Measurements from ENCODE around the gene OGFRL1. TPM values are rescaled to one million over a fixed set of nuclear protein-coding genes. Genes with fewer than 3 reads are reported as not detected.

Gene OGFRL1
- polyA plus RNA-seq, 3 donors: 18.4 to 25.6 (median 23.6) TPM

DNA sequence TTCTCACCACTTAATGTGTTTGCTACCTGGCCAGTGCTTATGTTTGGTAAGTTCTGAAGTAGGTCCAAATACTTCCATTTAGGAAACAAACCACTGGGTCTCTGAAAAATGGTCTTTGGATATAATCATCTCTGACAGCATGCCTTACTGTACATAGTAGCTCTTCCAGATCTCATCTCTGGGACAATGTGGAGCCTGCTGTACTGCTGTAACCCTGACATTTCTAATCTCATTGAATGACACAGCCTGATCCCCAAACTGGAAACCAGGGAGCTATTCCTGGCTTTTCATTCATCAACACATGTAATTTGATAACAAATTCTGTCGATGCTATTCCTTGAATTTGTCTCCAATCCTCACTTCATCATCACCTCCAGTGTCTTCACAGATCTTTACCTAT is 23.5 kb downstream of the OGFRL1 start:
- no peak for DNase-seq (ENCODE audit: extremely low read depth in 1 of 11, low read depth in 9 of 11, low spot score in 4 of 11)

DNA sequence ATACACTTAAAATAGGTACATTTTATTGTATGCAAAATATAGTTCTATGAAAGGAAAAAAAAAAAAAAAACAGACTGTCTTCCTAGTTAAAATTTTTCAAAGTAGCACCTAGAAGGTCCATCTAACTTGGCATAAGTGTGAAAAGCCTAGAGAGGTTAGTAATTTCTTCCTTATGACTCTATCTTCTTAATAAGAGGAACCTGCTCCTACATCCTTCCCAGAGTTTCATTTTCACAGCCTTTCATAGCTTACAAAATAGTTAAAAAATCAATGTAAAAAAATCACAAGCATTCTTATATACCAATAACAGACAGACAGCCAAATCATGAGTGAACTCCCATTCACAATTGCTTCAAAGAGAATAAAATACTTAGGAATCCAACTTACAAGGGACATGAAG is 28.8 kb downstream of the OGFRL1 start:
- no peak for DNase-seq (ENCODE audit: extremely low read depth in 1 of 11, low read depth in 9 of 11, low spot score in 4 of 11)

DNA sequence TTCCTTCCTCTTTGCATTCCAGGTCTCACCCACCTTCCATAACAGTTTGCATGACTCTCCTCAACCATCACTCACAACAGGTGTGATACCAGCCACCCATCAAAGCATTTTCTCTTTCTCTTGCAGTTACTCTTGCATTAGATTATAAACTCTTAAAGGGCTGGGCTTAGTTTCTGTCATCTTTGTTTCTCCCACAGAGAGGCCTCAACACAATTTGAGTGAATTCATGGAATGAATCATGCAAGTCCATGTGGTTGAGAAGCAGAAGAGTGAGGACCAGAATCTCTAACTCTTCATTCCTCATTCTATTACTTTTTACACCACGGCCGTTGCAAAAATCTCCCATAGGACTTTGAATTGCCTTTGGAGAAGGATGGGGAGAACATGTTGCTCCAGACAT is 31.4 kb downstream of the OGFRL1 start:
- DNase-seq (ENCODE audit: extremely low read depth in 1 of 11, low read depth in 9 of 11, low spot score in 4 of 11): no peak

DNA sequence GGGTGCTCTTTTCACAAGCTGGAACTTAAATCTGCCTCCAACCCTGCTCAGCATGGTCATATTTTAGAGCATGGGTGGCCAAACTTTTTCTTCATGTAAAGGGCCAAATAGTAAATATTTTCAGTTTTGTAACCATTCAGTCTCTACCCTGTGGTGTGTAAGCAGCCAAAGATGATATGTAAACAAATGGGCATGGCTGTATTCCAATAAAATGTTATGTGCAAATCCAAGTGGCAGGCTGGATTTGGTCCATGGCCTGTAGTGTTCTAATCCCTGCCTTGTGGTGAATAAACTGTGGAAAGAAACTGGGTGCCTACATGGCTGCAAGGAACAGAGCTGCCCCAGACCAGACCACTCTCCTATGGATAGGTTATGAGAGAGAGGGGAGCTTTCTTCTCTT is 32.7 kb downstream of the OGFRL1 start:
- DNase-seq (ENCODE audit: extremely low read depth in 1 of 11, low read depth in 9 of 11, low spot score in 4 of 11): no peak

DNA sequence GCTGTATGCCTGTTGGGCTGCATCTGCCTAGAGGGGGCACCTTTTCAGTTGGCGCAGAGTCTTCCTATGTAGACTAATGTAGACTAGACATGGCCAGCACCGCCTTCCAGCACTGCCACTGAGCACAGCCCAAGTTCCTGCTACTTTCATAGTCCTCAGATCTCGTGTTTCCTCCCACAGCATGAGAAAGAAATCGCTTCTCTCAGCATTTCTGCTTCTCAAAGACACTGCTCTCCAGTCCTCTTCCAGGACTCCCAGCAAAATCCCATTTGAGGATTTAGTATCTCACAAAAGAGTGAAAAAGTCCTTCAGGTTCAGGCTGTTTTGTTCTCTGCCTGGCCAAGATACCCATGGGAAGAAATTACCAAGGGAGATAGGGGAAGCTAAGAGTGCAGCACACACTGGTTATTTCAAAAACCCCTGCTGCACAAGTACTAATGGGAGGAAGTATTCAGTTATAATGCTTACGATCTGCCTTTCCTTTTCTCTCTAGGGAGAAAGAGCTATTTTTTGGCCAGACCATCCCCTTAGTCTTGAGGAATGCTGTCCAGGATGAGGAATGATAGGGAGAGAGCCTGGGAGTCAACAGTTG is 35.7 kb downstream of the OGFRL1 start:
- no peak for DNase-seq (ENCODE audit: extremely low read depth in 1 of 11, low read depth in 9 of 11, low spot score in 4 of 11)

DNA sequence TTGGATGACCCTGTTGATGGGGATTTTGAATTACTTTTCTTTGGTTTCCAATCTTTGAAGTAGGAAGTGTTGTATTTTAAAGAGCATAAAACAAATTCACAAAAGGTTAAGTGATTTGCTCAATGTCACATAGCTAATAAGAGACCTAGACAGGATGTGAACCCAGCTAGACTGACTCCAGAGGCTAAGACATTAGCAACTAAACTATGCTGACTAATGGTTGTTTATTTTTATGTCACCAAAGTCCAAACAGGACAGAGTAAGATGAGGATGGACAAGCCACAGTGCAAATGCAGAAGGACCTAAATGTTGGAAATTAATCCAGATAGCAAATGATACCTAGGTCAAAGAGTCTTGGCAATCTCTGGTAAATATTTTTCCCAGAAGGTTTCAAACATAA is 38.0 kb downstream of the OGFRL1 start:
- no peak for DNase-seq (ENCODE audit: extremely low read depth in 1 of 11, low read depth in 9 of 11, low spot score in 4 of 11)

DNA sequence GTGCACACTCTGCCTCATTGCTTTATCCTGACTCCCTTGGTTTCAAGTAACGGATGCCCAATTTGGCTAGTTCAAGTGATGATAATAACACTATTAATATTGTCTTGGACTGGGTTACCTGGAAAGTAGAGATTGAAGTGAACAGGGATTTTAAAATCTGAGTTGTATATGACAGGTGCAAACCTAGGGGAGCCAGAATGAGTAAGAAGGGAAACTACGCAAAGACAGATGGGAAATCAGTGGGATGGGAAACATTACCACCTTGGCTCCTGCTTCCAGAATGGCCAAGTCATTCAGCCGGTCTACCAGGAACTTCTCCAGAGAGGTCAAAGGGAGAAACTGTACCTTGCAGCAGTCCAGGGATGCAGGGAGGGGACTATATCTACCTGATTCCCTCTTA is 41.9 kb downstream of the OGFRL1 start:
- DNase-seq (ENCODE audit: extremely low read depth in 1 of 11, low read depth in 9 of 11, low spot score in 4 of 11): no peak

DNA sequence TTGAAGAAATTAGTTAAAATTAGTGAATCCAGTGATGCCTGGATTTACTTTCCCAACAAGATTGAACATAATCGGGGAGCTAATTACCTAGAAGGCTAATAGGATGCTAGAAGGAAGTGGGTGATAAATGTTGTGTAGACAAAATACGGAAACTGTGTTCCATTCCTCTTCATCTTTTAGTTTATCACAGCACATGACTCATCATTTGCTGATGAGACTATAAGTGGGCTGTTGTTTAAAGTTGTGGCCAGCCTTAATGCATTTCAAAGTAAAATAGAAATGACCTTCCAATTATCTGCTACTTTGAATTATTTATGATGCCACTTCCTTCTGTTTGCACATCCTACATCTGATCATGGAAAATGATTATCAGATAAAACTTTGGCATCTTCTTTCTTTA is 43.4 kb downstream of the OGFRL1 start:
- no peak for DNase-seq (ENCODE audit: extremely low read depth in 1 of 11, low read depth in 9 of 11, low spot score in 4 of 11)

DNA sequence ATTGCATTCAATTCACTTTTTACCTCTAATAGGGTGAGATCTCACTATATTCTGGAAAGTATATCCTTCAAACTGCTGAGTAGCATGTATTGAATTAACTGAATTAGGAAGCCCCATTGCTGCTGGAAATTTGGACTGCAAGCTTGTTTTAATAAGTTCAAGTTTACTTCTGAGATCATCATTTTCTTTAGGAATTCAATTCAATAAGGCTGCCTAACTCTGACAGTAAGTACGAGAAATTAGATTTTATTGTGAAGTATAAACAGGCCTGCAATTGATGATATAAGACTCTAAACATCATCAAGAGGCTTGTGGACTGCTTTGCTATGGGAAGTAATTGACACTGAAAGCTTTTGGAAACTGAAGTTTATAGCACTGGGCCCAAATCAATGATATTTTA is 44.4 kb downstream of the OGFRL1 start:
- no peak for DNase-seq (ENCODE audit: extremely low read depth in 1 of 11, low read depth in 9 of 11, low spot score in 4 of 11)

DNA sequence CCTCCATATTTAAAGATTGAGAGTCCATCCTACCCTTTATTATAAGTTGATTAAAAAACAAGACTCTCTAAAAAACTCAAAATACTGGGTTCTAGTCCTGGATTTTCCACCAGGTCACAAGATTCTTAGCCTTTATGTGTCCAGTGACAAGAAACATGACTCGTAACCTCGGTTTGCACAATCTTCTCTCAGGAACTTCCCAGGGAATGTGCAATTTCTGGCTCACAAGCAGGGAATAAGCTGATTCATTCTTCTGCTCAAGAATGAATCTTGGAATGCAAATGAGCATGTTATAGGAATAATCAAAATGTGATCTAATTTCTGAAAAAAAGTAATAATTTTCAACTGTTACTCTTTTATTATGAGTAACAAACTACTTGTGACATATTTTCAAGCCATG is 45.1 kb downstream of the OGFRL1 start:
- DNase-seq (ENCODE audit: extremely low read depth in 1 of 11, low read depth in 9 of 11, low spot score in 4 of 11): no peak

DNA sequence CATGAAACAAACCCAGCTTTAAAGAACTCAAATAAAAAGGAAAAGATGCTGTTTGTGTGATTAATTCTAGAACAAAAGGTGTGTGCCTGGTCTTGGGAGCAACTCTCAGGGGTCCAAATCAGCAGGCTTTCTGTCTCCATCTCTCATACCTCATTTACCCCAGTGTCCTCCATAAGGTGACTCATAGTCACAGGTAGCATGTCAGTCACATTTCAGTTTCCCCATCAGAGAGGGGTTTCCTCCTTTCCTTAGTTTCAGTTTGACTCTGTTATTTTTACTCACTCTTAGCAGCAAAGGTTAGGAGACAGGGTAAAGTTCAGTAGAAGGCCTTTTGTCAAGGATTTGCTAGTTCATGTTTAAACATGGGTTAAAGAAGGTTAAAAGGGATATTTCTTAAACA is 46.2 kb downstream of the OGFRL1 start:
- DNase-seq (ENCODE audit: extremely low read depth in 1 of 11, low read depth in 9 of 11, low spot score in 4 of 11): no peak

DNA sequence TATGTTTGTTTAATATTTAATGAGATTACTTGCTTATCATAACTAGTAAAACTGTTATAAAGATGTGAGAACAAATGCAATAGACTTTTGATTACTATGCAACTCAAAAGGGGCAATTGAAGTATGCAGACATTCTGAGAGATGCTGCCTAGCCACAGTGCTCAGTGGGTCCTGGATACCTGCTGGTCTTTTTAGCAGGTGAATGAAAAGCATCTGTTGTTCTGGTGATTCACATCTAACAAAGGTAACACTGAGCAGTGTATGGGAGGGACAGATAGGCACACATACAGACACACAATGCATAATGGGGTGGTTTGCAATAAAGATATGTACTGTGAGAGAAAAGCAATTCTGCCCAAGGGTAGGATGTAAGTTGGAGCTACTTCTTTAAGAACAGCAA is 46.9 kb downstream of the OGFRL1 start:
- DNase-seq (ENCODE audit: extremely low read depth in 1 of 11, low read depth in 9 of 11, low spot score in 4 of 11): no peak

DNA sequence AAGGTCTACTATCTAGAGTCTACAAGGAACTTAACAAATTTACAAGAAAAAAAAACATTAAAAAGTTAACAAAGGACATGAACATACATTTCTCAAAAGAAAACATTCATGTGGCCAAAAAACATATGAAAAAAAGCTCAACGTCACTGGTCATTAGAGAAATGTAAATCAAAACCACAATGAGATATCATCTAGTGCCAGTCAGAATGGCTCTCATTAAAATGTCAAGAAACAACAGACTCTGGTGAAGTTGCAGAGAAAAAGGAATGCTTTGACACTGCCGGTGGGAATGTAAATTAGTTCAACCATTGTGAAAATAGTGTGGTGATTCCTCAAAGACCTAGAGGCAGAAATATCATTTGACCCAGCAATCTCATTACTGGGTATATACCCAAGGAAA is 48.3 kb downstream of the OGFRL1 start:
- DNase-seq (ENCODE audit: extremely low read depth in 1 of 11, low read depth in 9 of 11, low spot score in 4 of 11): no peak

DNA sequence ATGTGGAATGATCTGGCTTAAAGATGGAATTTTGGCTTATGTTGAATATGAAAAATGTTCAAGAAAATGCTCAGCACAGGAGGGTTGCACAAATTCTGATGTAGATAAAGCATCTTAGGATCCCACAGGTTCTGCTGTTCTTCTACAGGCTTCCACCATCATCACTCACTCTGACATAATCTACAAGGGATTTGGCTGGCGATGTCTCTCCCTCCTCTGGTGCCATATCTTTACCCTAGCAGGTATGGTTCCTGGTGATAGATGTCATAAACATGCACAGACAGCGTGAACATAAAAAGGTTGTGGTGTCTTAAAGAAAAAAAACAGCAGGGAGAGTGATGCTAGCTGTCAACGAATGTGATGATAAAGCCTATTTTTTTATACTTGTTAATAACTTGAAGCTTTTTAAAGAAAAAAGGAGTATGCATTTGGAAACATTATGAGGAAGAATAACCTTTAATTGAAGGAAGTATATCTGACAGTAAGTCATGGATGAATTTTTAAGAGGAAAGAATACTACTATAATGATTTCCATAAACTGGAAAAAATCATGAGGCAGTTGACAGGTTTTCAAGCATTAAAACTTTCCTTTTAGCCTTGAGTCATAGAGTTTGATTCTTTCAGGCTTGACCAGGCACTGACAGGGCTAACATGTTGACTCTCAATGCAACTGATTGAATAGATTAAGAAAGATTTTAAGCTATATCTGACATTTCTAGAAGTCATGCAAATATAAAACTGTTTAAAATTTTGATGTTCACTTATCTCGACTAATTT is 50.1 kb downstream of the OGFRL1 start:
- DNase-seq (ENCODE audit: extremely low read depth in 1 of 11, low read depth in 9 of 11, low spot score in 4 of 11): no peak

DNA sequence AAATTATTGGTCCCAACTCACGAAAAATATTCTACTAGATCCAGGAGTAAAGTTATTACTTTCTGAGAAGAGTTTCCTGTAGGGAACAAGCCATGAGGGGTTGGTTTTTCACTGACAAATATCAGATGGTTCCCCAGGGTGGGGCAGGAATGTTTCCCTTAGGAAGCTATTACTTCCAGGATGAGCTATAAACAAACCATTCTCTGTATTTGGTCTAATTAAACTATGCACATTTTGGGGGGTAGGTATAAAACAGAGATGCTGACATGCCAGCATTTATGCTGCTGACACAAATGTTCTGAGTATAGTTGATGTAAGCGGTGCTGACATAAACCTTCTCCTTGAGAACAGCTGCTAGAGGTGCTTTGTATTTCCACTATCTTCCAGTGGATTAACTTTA is 54.2 kb downstream of the OGFRL1 start:
- DNase-seq (ENCODE audit: extremely low read depth in 1 of 11, low read depth in 9 of 11, low spot score in 4 of 11): no peak

DNA sequence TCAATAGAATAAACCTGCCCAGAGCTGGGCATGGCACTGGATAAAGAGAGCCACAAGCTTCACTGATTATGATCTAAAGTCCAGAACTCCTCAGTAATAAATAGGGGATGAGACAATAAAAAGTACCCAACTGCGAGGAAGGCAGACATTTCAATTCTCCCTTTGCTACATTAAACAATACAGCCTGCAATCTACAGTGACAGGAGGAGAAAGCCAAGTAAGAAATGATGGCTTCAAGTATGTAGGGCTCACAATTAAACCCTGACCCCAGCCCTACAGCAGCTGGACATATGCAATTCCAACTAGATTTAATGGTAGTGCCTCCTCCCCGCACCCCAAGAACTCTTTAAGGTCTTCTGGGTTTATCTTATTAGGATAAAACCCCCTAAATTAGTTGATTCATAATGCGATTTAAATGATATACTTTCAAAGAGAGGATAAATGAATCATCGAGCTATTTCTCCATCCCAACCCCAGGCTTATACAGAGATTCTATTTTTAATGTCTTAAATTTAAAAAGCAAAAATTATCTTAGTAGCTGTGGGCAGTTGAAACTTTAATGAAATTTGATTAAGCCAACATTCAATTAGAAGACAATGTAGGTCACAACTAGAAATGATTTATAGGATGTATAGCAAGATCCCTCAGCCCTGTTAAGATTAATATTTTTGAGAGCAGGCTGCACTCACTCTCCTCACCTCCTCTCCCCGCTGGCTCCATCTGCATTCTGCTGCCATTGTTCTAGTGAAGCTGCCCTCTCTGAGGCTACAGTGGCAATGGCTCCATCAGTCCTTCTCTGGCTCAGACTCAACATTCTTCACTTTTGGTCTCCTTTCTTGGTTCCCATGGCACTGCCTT is 57.1 kb downstream of the OGFRL1 start:
- no peak for DNase-seq (ENCODE audit: extremely low read depth in 1 of 11, low read depth in 9 of 11, low spot score in 4 of 11)

DNA sequence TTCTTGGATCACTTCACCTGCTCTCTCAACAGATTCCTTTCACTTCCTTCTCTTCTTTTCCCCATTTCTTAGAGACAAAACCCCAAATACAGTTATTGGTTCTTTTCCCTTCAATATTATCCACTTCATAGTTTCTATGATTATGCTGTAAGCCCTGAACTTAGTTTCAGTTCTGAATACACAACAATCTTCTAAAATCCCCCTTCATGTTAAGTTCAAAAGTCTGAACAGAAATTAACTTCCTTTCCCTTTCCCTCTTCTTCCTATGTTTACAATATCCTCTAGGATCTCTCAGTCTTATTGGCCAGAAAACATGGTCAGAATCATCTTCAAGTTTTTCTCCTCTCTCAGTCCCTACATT is 57.7 kb downstream of the OGFRL1 start:
- DNase-seq (ENCODE audit: extremely low read depth in 1 of 11, low read depth in 9 of 11, low spot score in 4 of 11): no peak

DNA sequence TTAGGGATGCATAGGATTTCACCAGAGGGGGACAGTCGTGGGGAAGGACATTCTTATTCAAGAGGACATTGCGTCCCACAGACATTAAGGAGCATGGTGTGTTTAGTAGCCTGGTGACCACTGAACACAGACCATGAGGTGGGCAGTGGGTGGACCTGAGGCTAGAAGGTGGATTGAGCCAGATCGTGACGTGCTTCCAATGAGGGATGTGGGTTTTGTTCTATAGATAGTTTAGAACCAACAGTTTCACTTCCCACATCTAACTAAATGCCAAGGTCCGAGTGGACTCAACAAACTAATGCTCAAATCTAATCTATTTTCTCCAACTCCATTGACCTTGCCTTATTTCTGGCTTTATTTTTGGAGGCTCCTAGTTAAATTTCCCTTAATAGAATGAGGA is 58.5 kb downstream of the OGFRL1 start:
- DNase-seq (ENCODE audit: extremely low read depth in 1 of 11, low read depth in 9 of 11, low spot score in 4 of 11): no peak

DNA sequence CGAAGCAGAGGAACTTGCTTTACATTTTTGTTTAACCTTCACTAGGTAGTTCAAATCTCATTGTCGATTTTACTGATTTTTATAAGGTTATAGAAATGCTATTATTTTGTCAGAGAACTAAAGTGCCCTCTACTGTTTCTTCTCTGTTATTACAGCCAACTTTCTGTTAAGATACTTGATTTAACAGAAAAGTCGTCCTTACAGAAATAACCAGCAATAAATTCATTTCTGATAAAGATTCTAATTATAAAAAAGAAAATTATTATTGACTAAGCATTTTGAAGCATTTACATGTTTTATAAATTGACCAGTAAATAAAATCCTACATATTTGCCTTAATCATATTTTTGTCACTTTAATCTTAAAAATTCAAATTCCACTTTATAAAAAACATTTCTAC is 60.8 kb downstream of the OGFRL1 start:
- DNase-seq (ENCODE audit: extremely low read depth in 1 of 11, low read depth in 9 of 11, low spot score in 4 of 11): no peak

DNA sequence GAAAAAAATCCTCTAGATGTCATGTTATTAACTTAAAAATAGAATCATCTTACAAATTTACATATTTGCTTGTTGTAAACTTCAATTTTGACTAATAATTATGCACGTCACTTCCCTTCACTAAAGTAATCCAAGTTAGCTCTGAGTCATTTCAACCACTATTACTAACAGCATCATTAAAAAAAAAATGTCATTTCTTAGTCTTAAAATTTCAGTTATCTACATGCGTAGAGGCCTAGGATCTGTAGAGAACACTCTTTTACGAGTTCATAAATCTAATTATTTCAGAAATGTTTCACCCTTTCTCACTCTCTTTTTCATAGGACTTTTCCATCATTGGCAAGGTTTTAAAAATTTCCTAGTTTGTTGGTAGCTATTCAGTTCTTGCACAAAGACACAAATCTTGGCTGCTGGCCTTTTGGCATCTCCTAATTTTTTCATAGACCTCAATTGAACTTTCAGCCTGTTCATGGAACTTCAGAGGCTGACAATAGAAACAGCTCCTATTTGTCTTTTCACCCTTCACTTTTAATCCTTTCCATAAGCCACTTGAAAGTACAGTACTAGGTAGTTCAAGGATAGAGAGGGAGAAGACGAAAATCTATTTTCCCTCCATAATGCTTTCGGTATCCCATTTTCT is 61.5 kb downstream of the OGFRL1 start:
- no peak for DNase-seq (ENCODE audit: extremely low read depth in 1 of 11, low read depth in 9 of 11, low spot score in 4 of 11)

All from renal cortex interstitium (tissue), 11 donors.